HepG2 (cell line): ENCODE results near the gene SRPK3. TPM values are rescaled to one million over a fixed set of nuclear protein-coding genes. Genes with fewer than 3 reads are reported as not detected.

Experiments
- BCL6 ChIP-seq: IDR thresholded peaks from 2 replicates; pipeline ENCODE4 v1.6.1; 2016; ENCODE audit warnings: missing genetic modification reagents, missing compliant biosample characterization
- EHMT2 ChIP-seq: fragments of 200-600 bp; sonication (generic); IDR thresholded peaks from 2 replicates; pipeline ENCODE4 v1.7.0; 2017; ENCODE audit warnings: antibody characterized with exemption, low read depth, low read length, borderline replicate concordance
- GATAD1 ChIP-seq: IDR thresholded peaks from 2 replicates; pipeline ENCODE4 v1.6.1; 2016; ENCODE audit warnings: missing genetic modification reagents, missing compliant biosample characterization
- HMG20B ChIP-seq: conservative IDR thresholded peaks from 2 replicates; pipeline ENCODE4 v1.6.1; 2016; ENCODE audit warnings: missing genetic modification reagents, missing compliant biosample characterization
- KLF16 ChIP-seq, 2 experiments: sonication (generic) in 1 of 2; formaldehyde crosslinking in 1 of 2; IDR thresholded peaks; 2 replicates each; pipeline versions ENCODE4 v1.6.1 to v1.8.0; 2016 to 2023; ENCODE audit warnings: missing genetic modification reagents in 2 of 2, missing compliant biosample characterization in 1 of 2
- MLX ChIP-seq: IDR thresholded peaks from 2 replicates; pipeline ENCODE4 v1.6.1; 2016
- MTERF4 ChIP-seq: sonication (generic); formaldehyde crosslinking; IDR thresholded peaks from 2 replicates; pipeline ENCODE4 v1.8.0; 2023; ENCODE audit warnings: mild to moderate bottlenecking, missing genetic modification reagents
- RXRB ChIP-seq: IDR thresholded peaks from 2 replicates; pipeline ENCODE4 v1.6.1; 2016; ENCODE audit warnings: borderline replicate concordance, missing genetic modification reagents, missing compliant biosample characterization
- SAP130 ChIP-seq: IDR thresholded peaks from 2 replicates; pipeline ENCODE4 v1.6.1; 2016; ENCODE audit warnings: low read depth
- STAG1 ChIP-seq: sonication (generic); formaldehyde crosslinking; IDR thresholded peaks from 2 replicates; pipeline ENCODE4 v1.4.0; 2020; ENCODE audit warnings: missing genetic modification reagents
- ZBTB7B ChIP-seq: sonication (generic); formaldehyde crosslinking; IDR thresholded peaks from 2 replicates; pipeline ENCODE4 v1.4.0; 2020; ENCODE audit warnings: missing genetic modification reagents
- ZNF292 ChIP-seq: sonication (generic); formaldehyde crosslinking; IDR thresholded peaks from 2 replicates; pipeline ENCODE4 v1.8.1; 2022; ENCODE audit warnings: mild to moderate bottlenecking, low read depth, missing genetic modification reagents, borderline replicate concordance
- ZNF605 ChIP-seq: sonication (generic); formaldehyde crosslinking; IDR thresholded peaks from 2 replicates; pipeline ENCODE4 v1.8.0; 2022; ENCODE audit warnings: mild to moderate bottlenecking, missing genetic modification reagents
- polyA plus RNA-seq, 8 experiments: library from polyadenylated mRNA; depleted of rRNA in 3 of 8; stranded (reverse) in 7 of 8; unstranded in 1 of 8; fragments of >200 nt; fragmentation: Illumina TruSeq in 4 of 8; extraction: Trizol in 4 of 8; gene quantifications; 2 replicates each; pipeline versions ENCODE4 v1.2.1 to v1.2.3, GENCODE V29; 2011 to 2016; ENCODE audit warnings: low read depth in 4 of 8, missing spikeins in 1 of 8, mixed read lengths in 1 of 8; ENCODE audit not compliant: insufficient read depth in 1 of 8
- total RNA-seq, 5 experiments: library from RNA; depleted of rRNA; stranded (reverse); fragments of >200 nt; fragmentation: Illumina TruSeq; extraction: Trizol; gene quantifications; 2 replicates each; pipeline ENCODE4 v1.2.3, GENCODE V29; 2016; ENCODE audit warnings: low read depth in 1 of 5
- TF ChIP-seq, protein P1 (sequence below): sonication (generic); formaldehyde crosslinking; IDR thresholded peaks from 2 replicates; pipeline ENCODE4 v1.5.1; 2020; ENCODE audit warnings: mild to moderate bottlenecking, missing genetic modification reagents, moderate library complexity
- TF ChIP-seq, protein P2 (sequence below): sonication (generic); formaldehyde crosslinking; IDR thresholded peaks from 2 replicates; pipeline ENCODE4 v1.8.1; 2022; ENCODE audit warnings: mild to moderate bottlenecking, missing genetic modification reagents
- TF ChIP-seq, protein P3 (sequence below): sonication (generic); formaldehyde crosslinking; IDR thresholded peaks from 2 replicates; pipeline ENCODE4 v1.9.0; 2022; ENCODE audit warnings: missing genetic modification reagents, mild to moderate bottlenecking, borderline replicate concordance
- TF ChIP-seq, protein P4 (sequence below): sonication (generic); formaldehyde crosslinking; IDR thresholded peaks from 2 replicates; pipeline ENCODE4 v1.8.0; 2022; ENCODE audit warnings: missing genetic modification reagents, mild to moderate bottlenecking, moderate library complexity, borderline replicate concordance

SRPK3 gene
- total and polyA plus RNA-seq, 2 of the 13 experiments (the other 11 are each of a cell fraction or from before 2014, with no cell fraction given): 0.22 to 0.30 TPM

DNA sequence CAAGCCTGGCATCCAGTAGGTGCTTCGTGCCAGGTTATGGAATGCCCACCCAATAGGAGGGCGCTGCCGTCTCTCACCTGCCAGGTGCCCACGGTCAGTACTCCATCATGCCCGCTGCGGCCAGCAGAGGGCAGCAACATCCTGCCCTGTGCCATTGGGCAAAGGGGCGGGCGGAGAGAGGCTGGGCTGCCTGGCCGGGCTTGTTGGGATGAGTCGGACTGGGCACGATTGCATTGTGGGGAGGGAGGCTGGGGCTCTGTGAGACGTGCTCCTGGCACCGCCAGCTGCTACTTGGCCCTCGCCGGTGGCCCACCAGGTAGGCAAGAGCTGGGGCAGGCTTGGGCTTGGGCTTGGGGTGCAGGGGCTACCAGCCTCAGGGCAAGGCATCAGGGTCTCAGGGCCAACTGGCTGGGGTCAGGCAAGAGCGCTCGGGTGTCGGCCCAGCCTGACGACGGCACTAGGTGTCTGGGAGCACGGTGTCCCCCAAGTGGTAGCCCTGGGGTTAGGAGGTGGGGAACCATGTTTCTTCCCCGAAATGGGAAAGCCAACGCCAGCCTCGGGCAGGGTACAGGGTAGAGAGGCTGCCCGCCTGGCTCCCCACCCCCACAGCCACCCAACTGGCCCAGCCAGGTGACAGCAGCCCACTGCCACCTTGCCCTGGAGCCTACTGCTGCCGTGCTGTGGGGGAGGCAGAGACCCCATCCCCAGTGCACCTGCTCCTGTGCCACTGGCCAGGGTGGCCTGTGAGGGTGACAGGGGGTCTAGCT, 16.7 kb upstream of the SRPK3 start, which contains the start of gene PLXNB3 (continued):
- TF ChIP-seq, protein P1, sequence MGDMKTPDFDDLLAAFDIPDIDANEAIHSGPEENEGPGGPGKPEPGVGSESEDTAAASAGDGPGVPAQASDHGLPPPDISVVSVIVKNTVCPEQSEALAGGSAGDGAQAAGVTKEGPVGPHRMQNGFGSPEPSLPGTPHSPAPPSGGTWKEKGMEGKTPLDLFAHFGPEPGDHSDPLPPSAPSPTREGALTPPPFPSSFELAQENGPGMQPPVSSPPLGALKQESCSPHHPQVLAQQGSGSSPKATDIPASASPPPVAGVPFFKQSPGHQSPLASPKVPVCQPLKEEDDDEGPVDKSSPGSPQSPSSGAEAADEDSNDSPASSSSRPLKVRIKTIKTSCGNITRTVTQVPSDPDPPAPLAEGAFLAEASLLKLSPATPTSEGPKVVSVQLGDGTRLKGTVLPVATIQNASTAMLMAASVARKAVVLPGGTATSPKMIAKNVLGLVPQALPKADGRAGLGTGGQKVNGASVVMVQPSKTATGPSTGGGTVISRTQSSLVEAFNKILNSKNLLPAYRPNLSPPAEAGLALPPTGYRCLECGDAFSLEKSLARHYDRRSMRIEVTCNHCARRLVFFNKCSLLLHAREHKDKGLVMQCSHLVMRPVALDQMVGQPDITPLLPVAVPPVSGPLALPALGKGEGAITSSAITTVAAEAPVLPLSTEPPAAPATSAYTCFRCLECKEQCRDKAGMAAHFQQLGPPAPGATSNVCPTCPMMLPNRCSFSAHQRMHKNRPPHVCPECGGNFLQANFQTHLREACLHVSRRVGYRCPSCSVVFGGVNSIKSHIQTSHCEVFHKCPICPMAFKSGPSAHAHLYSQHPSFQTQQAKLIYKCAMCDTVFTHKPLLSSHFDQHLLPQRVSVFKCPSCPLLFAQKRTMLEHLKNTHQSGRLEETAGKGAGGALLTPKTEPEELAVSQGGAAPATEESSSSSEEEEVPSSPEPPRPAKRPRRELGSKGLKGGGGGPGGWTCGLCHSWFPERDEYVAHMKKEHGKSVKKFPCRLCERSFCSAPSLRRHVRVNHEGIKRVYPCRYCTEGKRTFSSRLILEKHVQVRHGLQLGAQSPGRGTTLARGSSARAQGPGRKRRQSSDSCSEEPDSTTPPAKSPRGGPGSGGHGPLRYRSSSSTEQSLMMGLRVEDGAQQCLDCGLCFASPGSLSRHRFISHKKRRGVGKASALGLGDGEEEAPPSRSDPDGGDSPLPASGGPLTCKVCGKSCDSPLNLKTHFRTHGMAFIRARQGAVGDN (CRISPR knock-in tag): peak; percentile 70
- TF ChIP-seq STAG1 (CRISPR knock-in tag) (peak; percentile 86), EHMT2 (no peak), RXRB (CRISPR knock-in tag) (0 out of 2 replicates have a peak, but pooled peaks have one; percentile 21), ZBTB7B (CRISPR knock-in tag) (0 out of 2 replicates have a peak, but pooled peaks have one; percentile 20), MLX (CRISPR knock-in tag) (no peak), ZNF605 (CRISPR knock-in tag) (0 out of 2 replicates have a peak, but pooled peaks have one; percentile 42), MTERF4 (CRISPR knock-in tag) (0 out of 2 replicates have a peak, but pooled peaks have one; percentile 41), KLF16 (CRISPR knock-in tag; IDR thresholded peaks at IDR 0.05) (0 out of 4 replicates have a peak, but pooled peaks of 1 of the 2 experiments have one; percentile 35), HMG20B (0 out of 2 replicates have a peak, but pooled peaks have one; percentile 38), BCL6 (0 out of 2 replicates have a peak, but pooled peaks have one; percentile 13), GATAD1 (CRISPR knock-in tag) (0 out of 2 replicates have a peak, but pooled peaks have one; percentile 33), ZNF292 (no peak), SAP130 (CRISPR knock-in tag) (peak; percentile 58)
- TF ChIP-seq, protein P2, sequence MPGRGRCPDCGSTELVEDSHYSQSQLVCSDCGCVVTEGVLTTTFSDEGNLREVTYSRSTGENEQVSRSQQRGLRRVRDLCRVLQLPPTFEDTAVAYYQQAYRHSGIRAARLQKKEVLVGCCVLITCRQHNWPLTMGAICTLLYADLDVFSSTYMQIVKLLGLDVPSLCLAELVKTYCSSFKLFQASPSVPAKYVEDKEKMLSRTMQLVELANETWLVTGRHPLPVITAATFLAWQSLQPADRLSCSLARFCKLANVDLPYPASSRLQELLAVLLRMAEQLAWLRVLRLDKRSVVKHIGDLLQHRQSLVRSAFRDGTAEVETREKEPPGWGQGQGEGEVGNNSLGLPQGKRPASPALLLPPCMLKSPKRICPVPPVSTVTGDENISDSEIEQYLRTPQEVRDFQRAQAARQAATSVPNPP (CRISPR knock-in tag): no peak
- TF ChIP-seq, protein P3, sequence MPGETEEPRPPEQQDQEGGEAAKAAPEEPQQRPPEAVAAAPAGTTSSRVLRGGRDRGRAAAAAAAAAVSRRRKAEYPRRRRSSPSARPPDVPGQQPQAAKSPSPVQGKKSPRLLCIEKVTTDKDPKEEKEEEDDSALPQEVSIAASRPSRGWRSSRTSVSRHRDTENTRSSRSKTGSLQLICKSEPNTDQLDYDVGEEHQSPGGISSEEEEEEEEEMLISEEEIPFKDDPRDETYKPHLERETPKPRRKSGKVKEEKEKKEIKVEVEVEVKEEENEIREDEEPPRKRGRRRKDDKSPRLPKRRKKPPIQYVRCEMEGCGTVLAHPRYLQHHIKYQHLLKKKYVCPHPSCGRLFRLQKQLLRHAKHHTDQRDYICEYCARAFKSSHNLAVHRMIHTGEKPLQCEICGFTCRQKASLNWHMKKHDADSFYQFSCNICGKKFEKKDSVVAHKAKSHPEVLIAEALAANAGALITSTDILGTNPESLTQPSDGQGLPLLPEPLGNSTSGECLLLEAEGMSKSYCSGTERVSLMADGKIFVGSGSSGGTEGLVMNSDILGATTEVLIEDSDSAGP (CRISPR knock-in tag): peak; percentile 45; the same call in 1 of the 2 replicates
- TF ChIP-seq, protein P4, sequence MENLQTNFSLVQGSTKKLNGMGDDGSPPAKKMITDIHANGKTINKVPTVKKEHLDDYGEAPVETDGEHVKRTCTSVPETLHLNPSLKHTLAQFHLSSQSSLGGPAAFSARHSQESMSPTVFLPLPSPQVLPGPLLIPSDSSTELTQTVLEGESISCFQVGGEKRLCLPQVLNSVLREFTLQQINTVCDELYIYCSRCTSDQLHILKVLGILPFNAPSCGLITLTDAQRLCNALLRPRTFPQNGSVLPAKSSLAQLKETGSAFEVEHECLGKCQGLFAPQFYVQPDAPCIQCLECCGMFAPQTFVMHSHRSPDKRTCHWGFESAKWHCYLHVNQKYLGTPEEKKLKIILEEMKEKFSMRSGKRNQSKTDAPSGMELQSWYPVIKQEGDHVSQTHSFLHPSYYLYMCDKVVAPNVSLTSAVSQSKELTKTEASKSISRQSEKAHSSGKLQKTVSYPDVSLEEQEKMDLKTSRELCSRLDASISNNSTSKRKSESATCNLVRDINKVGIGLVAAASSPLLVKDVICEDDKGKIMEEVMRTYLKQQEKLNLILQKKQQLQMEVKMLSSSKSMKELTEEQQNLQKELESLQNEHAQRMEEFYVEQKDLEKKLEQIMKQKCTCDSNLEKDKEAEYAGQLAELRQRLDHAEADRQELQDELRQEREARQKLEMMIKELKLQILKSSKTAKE (CRISPR knock-in tag): no peak
